NOMO-1 treated with DMSO at 0.1 percent for 48 hours (cell line): ENCODE results near the gene LBX2.
A peak's percentile ranks its signal among the peaks of the same experiment; 100 is the strongest.

ENCODE experiments used
- DNase-seq: peaks from one replicate; lab custom pipeline; 2025; ENCODE audit not compliant: unreplicated experiment; lab: John Stamatoyannopoulos, UW

LBX2 gene

GRCh38 chr2:74458132-74458937 lies 41.1 kb downstream of the LBX2 start, which contains the start of gene WBP1:
TSS of gene WBP1 (plus strand) at chr2:74458438. CDS start at chr2:74458603, 165 bp downstream.
- DNase-seq = peak; percentile 100

- no peak for DNase-seq
Observed at GRCh38 chr2:74457549-74458131, 41.8 kb downstream of the LBX2 start.

- peak; percentile 45 for DNase-seq
Observed at GRCh38 chr2:74457129-74457548, 42.3 kb downstream of the LBX2 start.

GRCh38 chr2:74454654-74455511 lies 44.5 kb downstream of the LBX2 start, which contains the start of gene INO80B:
TSS of gene INO80B (plus strand) at chr2:74455087. CDS start at chr2:74455117, 30 bp downstream.
- DNase-seq = peak; percentile 96

GRCh38 chr2:74450570-74451190 lies 48.7 kb downstream of the LBX2 start:
- no peak for DNase-seq

GRCh38 chr2:74448771-74449170 lies 50.6 kb downstream of the LBX2 start:
- no peak for DNase-seq
